Body of pancreas (tissue), 4 donors: ENCODE measurements around the gene IGFBP7.

ENCODE experiments used
- POLR2A ChIP-seq, 3 donors: fragments of 450-650 bp; IDR thresholded peaks; one replicate each; pipeline ENCODE4 v1.6.1; 2016; ENCODE audit warnings: antibody characterized with exemption in 3 of 3, mild to moderate bottlenecking in 2 of 3
- TF ChIP-seq, protein P1 (sequence below), 7 experiments: fragments of 450-650 bp in 4 of 7; fragments of 200-600 bp in 3 of 7; sonication (generic) in 3 of 7; IDR thresholded peaks; one replicate each; pipeline ENCODE4 v1.5.1; 2016 to 2019; ENCODE audit warnings: antibody characterized with exemption in 7 of 7

DNA sequence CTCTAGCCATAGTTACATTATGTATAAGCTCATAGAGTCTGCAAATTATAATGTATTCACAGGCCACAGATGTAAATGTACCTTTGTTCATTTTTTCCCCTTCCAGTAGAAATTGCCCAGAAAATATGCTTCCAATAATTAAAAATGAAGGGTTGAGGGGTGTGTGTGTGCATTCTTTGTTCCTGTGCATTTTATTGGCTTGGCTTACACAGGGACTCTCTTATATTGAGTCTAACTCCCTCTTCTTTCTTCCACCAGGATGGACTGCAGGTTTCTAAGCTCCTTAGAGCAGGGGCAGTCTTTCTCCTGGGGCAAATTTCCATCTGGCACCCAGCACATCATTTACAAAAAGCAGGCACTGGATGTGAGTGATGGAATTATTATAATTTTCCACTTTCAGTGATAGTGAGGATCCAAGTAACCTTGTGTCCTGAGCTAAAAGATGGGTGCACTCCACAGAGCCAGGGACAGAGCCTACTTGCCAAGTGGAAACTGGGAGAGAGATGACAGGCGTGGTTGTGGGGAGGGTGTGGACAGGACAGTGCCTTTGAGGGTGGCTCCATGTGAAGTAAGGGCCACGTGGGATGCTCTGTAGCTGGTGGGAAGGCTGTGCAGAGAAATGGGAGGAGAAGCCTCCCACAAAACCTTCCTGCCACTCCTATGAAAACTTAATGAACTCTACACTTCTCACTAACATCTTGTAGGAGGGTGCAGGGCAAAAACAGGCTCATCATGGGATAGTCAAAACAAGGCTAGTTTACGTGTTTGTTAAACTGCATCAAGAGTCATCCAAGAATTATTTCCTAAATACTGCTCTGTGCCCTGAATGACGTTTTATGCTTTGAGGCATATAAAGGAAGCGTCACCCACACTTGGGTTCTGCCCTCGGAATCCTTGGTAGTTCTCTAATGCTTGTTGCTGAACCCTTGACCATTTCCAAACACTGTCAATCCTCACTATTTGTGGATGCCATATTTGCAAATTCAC lies 16.0 kb downstream of the IGFBP7 start:
- TF ChIP-seq, protein P1, sequence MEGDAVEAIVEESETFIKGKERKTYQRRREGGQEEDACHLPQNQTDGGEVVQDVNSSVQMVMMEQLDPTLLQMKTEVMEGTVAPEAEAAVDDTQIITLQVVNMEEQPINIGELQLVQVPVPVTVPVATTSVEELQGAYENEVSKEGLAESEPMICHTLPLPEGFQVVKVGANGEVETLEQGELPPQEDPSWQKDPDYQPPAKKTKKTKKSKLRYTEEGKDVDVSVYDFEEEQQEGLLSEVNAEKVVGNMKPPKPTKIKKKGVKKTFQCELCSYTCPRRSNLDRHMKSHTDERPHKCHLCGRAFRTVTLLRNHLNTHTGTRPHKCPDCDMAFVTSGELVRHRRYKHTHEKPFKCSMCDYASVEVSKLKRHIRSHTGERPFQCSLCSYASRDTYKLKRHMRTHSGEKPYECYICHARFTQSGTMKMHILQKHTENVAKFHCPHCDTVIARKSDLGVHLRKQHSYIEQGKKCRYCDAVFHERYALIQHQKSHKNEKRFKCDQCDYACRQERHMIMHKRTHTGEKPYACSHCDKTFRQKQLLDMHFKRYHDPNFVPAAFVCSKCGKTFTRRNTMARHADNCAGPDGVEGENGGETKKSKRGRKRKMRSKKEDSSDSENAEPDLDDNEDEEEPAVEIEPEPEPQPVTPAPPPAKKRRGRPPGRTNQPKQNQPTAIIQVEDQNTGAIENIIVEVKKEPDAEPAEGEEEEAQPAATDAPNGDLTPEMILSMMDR (IDR thresholded peaks at IDR 0.05) = no peak
- no peak for TF ChIP-seq POLR2A (IDR thresholded peaks at IDR 0.05)
